HCT116 (cell line): ENCODE measurements around the gene EPG5.

Experiments
- CTCF ChIP-seq, 3 experiments: fragments of 200-600 bp in 1 of 3; sonication (generic) in 1 of 3; IDR thresholded peaks in 2 of 3; conservative IDR thresholded peaks in 1 of 3; 2 replicates each; pipeline ENCODE4 v1.5.1; 2012 to 2017; ENCODE audit warnings: low read depth in 2 of 3, low read length in 2 of 3, antibody characterized with exemption in 1 of 3, borderline replicate concordance in 1 of 3, control low read depth in 1 of 3, mild to moderate bottlenecking in 1 of 3, mixed read lengths in 1 of 3, mixed run types in 1 of 3, moderate library complexity in 1 of 3; ENCODE audit not compliant: insufficient read depth in 1 of 3
- EGR1 ChIP-seq: IDR thresholded peaks from 2 replicates; pipeline ENCODE4 v1.6.1; 2012; ENCODE audit warnings: low read depth
- JUND ChIP-seq: IDR thresholded peaks from 2 replicates; pipeline ENCODE4 v1.6.1; 2012
- POLR2A ChIP-seq: IDR thresholded peaks from 2 replicates; pipeline ENCODE4 v1.7.0; 2011; ENCODE audit warnings: borderline replicate concordance; ENCODE audit not compliant: insufficient read depth, insufficient read length; ENCODE audit errors: extremely low read depth
- RAD21 ChIP-seq: IDR thresholded peaks from 2 replicates; pipeline ENCODE4 v1.6.1; 2012; ENCODE audit warnings: low read depth, mild to moderate bottlenecking
- SIN3A ChIP-seq: IDR thresholded peaks from 2 replicates; pipeline ENCODE4 v1.6.1; 2012; ENCODE audit warnings: low read depth
- SP1 ChIP-seq: IDR thresholded peaks from 2 replicates; pipeline ENCODE4 v1.6.1; 2012; ENCODE audit warnings: low read depth
- TCF7L2 ChIP-seq: IDR thresholded peaks from 2 replicates; pipeline ENCODE4 v1.7.0; 2011; ENCODE audit warnings: borderline replicate concordance, inconsistent platforms; ENCODE audit not compliant: insufficient read depth, insufficient read length; ENCODE audit errors: extremely low read depth
- ZBTB33 ChIP-seq: IDR thresholded peaks from 2 replicates; pipeline ENCODE4 v1.6.1; 2011; ENCODE audit warnings: mild to moderate bottlenecking, low read length, moderate library complexity; ENCODE audit not compliant: insufficient replicate concordance; ENCODE audit errors: extremely low read depth
- ZFX ChIP-seq: fragments of 450-650 bp; IDR thresholded peaks from 2 replicates; pipeline ENCODE4 v1.6.1; 2017
- ZNF274 ChIP-seq: fragments of 200-500 bp; sonication (Bioruptor generic); IDR thresholded peaks from 2 replicates; pipeline ENCODE4 v1.6.1; 2014; ENCODE audit warnings: mild to moderate bottlenecking, low read depth, low read length, inconsistent platforms

- TF ChIP-seq CTCF (IDR thresholded peaks at IDR 0.05 in 2 of 3, conservative IDR thresholded peaks at IDR 0.05 in 1 of 3; ENCODE audit: borderline replicate concordance in 1 of 3, insufficient read depth in 1 of 3, low read depth in 2 of 3, low read length in 2 of 3) (no peak), JUND (no peak), SIN3A (no peak), RAD21 (no peak), ZBTB33 (no peak), ZFX (no peak), EGR1 (no peak), SP1 (no peak), TCF7L2 (no peak), ZNF274 (no peak), POLR2A (no peak)
These were observed 92.5 kb downstream of the EPG5 start for GRCh38 chr18:45874491-45875184.
